Hepatocyte (in vitro differentiated cells): ENCODE measurements around the gene GBE1. TPM values are rescaled to one million over a fixed set of nuclear protein-coding genes. Genes with fewer than 3 reads are reported as not detected.
A peak's percentile ranks its signal among the peaks of the same experiment; 100 is the strongest.

Experiments
- DNase-seq: peaks from one replicate; pipeline ENCODE4 v3.0.0-alpha.2; 2016; ENCODE audit warnings: low spot score
- H2AFZ ChIP-seq: fragments of 200-600 bp; sonication (generic); 2 replicates; pipeline ENCODE4 v1.6.0; 2016; ENCODE audit warnings: antibody characterized with exemption, mild to moderate bottlenecking
- H3K27ac ChIP-seq: fragments of 200-600 bp; sonication (generic); 2 replicates; pipeline ENCODE4 v1.5.1; 2016; ENCODE audit warnings: mild to moderate bottlenecking
- H3K27me3 ChIP-seq: fragments of 200-600 bp; sonication (generic); 2 replicates; pipeline ENCODE4 v1.6.1; 2016
- H3K36me3 ChIP-seq: fragments of 200-600 bp; sonication (generic); replicated peaks from 2 replicates; pipeline ENCODE4 v1.5.1; 2016; ENCODE audit warnings: low read depth; ENCODE audit not compliant: insufficient read depth
- H3K4me1 ChIP-seq: fragments of 200-600 bp; sonication (generic); 2 replicates; pipeline ENCODE4 v1.5.1; 2016; ENCODE audit warnings: mild to moderate bottlenecking, moderate library complexity; ENCODE audit not compliant: insufficient read depth
- H3K4me2 ChIP-seq: fragments of 200-600 bp; sonication (generic); 2 replicates; pipeline ENCODE4 v1.6.0; 2016
- H3K4me3 ChIP-seq: fragments of 200-600 bp; sonication (generic); 2 replicates; pipeline ENCODE4 v1.5.1; 2016; ENCODE audit warnings: mild to moderate bottlenecking
- H3K79me2 ChIP-seq: fragments of 200-600 bp; sonication (generic); 2 replicates; pipeline ENCODE4 v1.6.0; 2017; ENCODE audit warnings: mild to moderate bottlenecking
- H3K9me2 ChIP-seq: fragments of 200-600 bp; sonication (generic); replicated peaks from 2 replicates; pipeline ENCODE4 v1.6.0; 2017; ENCODE audit warnings: mild to moderate bottlenecking; ENCODE audit not compliant: insufficient read depth
- H3K9me3 ChIP-seq: fragments of 200-600 bp; sonication (generic); 2 replicates; pipeline ENCODE4 v1.5.1; 2016; ENCODE audit warnings: low read depth, mild to moderate bottlenecking
- H4K20me1 ChIP-seq: fragments of 200-600 bp; sonication (generic); 2 replicates; pipeline ENCODE4 v1.6.0; 2016; ENCODE audit warnings: mild to moderate bottlenecking; ENCODE audit not compliant: insufficient read depth, poor library complexity, severe bottlenecking
- EZH2 ChIP-seq: fragments of 200-600 bp; sonication (generic); IDR thresholded peaks from 2 replicates; pipeline ENCODE4 v1.6.1; 2016; ENCODE audit warnings: antibody characterized with exemption, mild to moderate bottlenecking, borderline replicate concordance
- EZH2phosphoT487 ChIP-seq: fragments of 200-600 bp; sonication (generic); IDR thresholded peaks from one replicate; pipeline ENCODE4 v1.6.1; 2018; ENCODE audit warnings: antibody characterized with exemption, mild to moderate bottlenecking, low read depth, moderate library complexity; ENCODE audit not compliant: unreplicated experiment, severe bottlenecking
- WGBS: methylation state at CpG from one replicate; pipeline ENCODE4 v1.1.6; 2016; ENCODE audit warnings: low lambda C conversion rate; ENCODE audit errors: missing lambda C conversion rate; 5-methylcytosine and 5-hydroxymethylcytosine counted together
- polyA plus RNA-seq: library from polyadenylated mRNA; unstranded; fragments of >200 nt; fragmentation: Nextera tagmentation; extraction: Ambion mirVana; gene quantifications from 2 replicates; pipeline ENCODE4 v1.2.1, GENCODE V29; 2016
- total RNA-seq: library from RNA; depleted of rRNA; stranded (reverse); fragments of >200 nt; gene quantifications from 2 replicates; pipeline ENCODE4 v1.2.3, GENCODE V29; 2014
- TF ChIP-seq, protein P1 (sequence below): fragments of 200-600 bp; sonication (generic); IDR thresholded peaks from 2 replicates; pipeline ENCODE4 v1.5.1; 2016; ENCODE audit warnings: antibody characterized with exemption, mild to moderate bottlenecking; ENCODE audit not compliant: poor library complexity

GBE1 gene
- total and polyA plus RNA-seq, 2 experiments from 2014 or later: 15.6 to 25.8 TPM

DNA sequence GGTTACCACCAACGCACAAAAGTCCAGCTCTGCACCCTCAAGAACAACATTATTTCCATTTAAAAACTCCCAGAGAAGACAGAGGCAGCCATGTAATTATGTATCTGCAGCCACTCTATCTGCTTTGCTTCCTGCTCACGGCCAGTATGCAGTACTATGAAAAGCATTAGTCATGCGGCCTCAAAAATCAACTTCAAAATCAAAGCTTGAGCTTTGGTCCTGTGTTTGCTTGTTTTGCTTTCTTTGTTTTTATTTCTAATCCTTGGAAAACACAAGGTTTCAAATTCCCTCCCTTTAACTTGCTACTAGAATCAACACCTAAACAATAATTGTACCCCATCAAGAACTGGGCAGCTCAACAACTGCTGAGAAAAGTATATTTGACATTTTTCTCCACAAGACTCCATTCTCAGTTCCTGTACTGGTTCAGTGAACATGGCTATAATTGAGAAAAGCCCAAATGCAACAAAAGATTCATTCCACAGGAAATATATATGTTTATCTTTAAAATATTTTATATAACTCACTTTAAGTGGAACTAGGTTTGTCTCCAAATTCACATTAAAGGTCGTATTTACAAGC lies 37.6 kb downstream of the GBE1 start:
- H3K79me2 ChIP-seq: peaks cover 4% of the 10 kb centered on the region
- H3K9me2 ChIP-seq: no peaks in the 10 kb centered on the region
- H4K20me1 ChIP-seq: no peaks in the 10 kb centered on the region
- H3K27ac ChIP-seq: no peak overlapping the region
- H3K36me3 ChIP-seq: no peaks in the 10 kb centered on the region
- no peaks in the 10 kb centered on the region for H3K9me3 ChIP-seq
- H3K27me3 ChIP-seq: no peaks in the 10 kb centered on the region
- no peak overlapping the region for H2AFZ ChIP-seq
- no peaks in the 10 kb centered on the region for H3K4me1 ChIP-seq
- TF ChIP-seq EZH2 (no peak), EZH2phosphoT487 (no peak)
- TF ChIP-seq, protein P1, sequence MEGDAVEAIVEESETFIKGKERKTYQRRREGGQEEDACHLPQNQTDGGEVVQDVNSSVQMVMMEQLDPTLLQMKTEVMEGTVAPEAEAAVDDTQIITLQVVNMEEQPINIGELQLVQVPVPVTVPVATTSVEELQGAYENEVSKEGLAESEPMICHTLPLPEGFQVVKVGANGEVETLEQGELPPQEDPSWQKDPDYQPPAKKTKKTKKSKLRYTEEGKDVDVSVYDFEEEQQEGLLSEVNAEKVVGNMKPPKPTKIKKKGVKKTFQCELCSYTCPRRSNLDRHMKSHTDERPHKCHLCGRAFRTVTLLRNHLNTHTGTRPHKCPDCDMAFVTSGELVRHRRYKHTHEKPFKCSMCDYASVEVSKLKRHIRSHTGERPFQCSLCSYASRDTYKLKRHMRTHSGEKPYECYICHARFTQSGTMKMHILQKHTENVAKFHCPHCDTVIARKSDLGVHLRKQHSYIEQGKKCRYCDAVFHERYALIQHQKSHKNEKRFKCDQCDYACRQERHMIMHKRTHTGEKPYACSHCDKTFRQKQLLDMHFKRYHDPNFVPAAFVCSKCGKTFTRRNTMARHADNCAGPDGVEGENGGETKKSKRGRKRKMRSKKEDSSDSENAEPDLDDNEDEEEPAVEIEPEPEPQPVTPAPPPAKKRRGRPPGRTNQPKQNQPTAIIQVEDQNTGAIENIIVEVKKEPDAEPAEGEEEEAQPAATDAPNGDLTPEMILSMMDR: no peak
- no peak for DNase-seq
- 78% methylated on average over 4 of the region's 4 CpGs for whole genome bisulfite sequencing
- H3K4me3 ChIP-seq: no peak overlapping the region
- H3K4me2 ChIP-seq: no peak overlapping the region

DNA sequence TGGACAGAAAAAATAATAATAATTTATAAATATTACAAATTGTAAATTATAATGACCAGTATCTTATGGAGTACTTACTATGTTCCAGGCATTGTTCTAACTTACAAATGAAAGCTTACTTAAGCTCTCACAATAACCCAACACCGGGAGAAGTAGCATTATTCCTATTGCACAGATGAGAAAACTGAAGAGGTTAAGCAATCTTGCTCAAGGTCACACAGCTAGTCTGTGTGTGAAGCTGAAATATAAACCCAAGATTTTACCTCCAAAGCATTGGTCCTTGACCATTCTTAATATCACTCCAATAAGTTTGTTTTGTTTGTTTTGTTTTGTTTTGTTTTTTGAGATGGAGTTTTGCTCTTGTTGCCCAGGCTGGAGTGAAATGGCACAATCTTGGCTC lies 43.1 kb downstream of the GBE1 start:
- H3K4me2 ChIP-seq: no peak overlapping the region
- H3K36me3 ChIP-seq: no peaks in the 10 kb centered on the region
- H3K4me3 ChIP-seq: no peak overlapping the region
- no peaks in the 10 kb centered on the region for H3K9me3 ChIP-seq
- H2AFZ ChIP-seq: no peak overlapping the region
- no peak for TF ChIP-seq EZH2phosphoT487
- TF ChIP-seq EZH2: no peak
- TF ChIP-seq, protein P1: no peak
- no peaks in the 10 kb centered on the region for H3K27me3 ChIP-seq
- H4K20me1 ChIP-seq: no peaks in the 10 kb centered on the region
- no peaks in the 10 kb centered on the region for H3K9me2 ChIP-seq
- 83% methylated on average over 1 of the region's 1 CpG for WGBS
- H3K4me1 ChIP-seq: no peaks in the 10 kb centered on the region
- no peaks in the 10 kb centered on the region for H3K79me2 ChIP-seq
- no peak overlapping the region for H3K27ac ChIP-seq
- DNase-seq: no peak

DNA sequence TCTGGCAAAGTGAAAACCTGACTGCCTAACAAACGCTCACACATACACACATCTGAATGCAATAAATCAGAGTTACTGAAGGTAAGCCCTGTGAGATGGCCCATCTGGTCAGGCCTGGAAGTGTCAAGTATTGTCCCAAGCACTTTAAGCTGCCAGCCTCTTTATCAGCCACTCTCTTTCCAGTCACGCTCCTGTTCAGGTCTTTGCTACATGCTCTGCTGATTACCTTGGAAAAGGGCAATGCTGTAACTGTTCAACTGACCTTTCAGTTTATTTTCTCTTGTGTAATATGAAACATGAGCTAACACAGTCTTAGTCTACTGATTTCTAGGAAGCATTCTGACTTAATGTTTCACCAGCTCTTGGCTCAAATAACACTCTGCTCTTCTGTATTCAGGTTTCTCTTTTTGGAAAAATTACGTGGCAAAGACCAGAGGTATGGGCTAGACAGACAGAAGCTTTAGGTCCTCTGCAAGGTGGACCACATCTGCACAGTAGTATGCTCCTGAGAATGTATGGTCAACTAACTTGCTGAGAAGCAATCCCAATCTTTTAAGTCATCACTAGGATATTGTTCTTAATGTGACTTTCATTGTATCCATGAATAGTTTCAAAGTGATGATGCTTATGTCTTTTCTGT lies 44.5 kb downstream of the GBE1 start:
- Histone ChIP-seq H3K9me3 (no peaks in the 10 kb centered on the region), H3K4me3 (no peak overlapping the region)

More for the DNA sequence above, 44.5 kb downstream of the GBE1 start:
- Histone ChIP-seq H3K9me2 (no peaks in the 10 kb centered on the region), H3K4me2 (peak overlapping the region; percentile 45), H3K4me1 (no peaks in the 10 kb centered on the region), H2AFZ (no peak overlapping the region), H3K27me3 (no peaks in the 10 kb centered on the region), H3K79me2 (no peaks in the 10 kb centered on the region), H3K27ac (peak overlapping the region; percentile 21), H4K20me1 (no peaks in the 10 kb centered on the region), H3K36me3 (no peaks in the 10 kb centered on the region)
- peak; percentile 65 for DNase-seq
- WGBS: 40% methylated on average over 3 of the region's 3 CpGs
- TF ChIP-seq, protein P1: no peak
- TF ChIP-seq EZH2phosphoT487 (no peak), EZH2 (no peak)
